DOHH2 (cell line): ENCODE measurements around the gene NOSIP.

ENCODE experiments used
- H3F3A ChIP-seq: fragments of 200-600 bp; sonication (generic), shearing (Covaris generic); 2 replicates; pipeline ENCODE4 v1.6.0; 2016; ENCODE audit warnings: antibody characterized with exemption, mild to moderate bottlenecking; ENCODE audit not compliant: control insufficient read depth, insufficient read depth
- H3K27ac ChIP-seq: fragments of 200-600 bp; sonication (generic); 2 replicates; pipeline ENCODE4 v1.5.1; 2014; ENCODE audit warnings: low read depth, mild to moderate bottlenecking, low read length, moderate library complexity
- H3K27me3 ChIP-seq: fragments of 200-600 bp; sonication (generic); 2 replicates; pipeline ENCODE4 v1.6.1; 2014; ENCODE audit warnings: mild to moderate bottlenecking, low read length, mixed read lengths; ENCODE audit not compliant: control insufficient read depth
- H3K36me3 ChIP-seq: fragments of 200-600 bp; sonication (generic); 2 replicates; pipeline ENCODE4 v1.6.1; 2014; ENCODE audit warnings: mild to moderate bottlenecking, low read length, moderate library complexity, mixed read lengths; ENCODE audit not compliant: control insufficient read depth
- H3K4me1 ChIP-seq: fragments of 200-600 bp; sonication (generic); 2 replicates; pipeline ENCODE4 v1.6.1; 2014; ENCODE audit warnings: mild to moderate bottlenecking, low read length, mixed read lengths; ENCODE audit not compliant: control insufficient read depth
- H3K4me2 ChIP-seq: fragments of 200-600 bp; sonication (generic); 2 replicates; pipeline ENCODE4 v1.6.0; 2014; ENCODE audit warnings: mild to moderate bottlenecking, low read length, moderate library complexity
- H3K4me3 ChIP-seq: fragments of 200-600 bp; sonication (generic); 2 replicates; pipeline ENCODE4 v1.5.1; 2014; ENCODE audit warnings: mild to moderate bottlenecking, low read length, mixed read lengths
- H3K79me2 ChIP-seq: fragments of 200-600 bp; sonication (generic); 2 replicates; pipeline ENCODE4 v1.6.1; 2014; ENCODE audit warnings: mild to moderate bottlenecking, low read length, mixed read lengths; ENCODE audit not compliant: control insufficient read depth
- H3K9me2 ChIP-seq: fragments of 200-600 bp; sonication (generic); replicated peaks from 2 replicates; pipeline ENCODE4 v1.6.1; 2014; ENCODE audit warnings: mild to moderate bottlenecking, low read length, mixed read lengths; ENCODE audit not compliant: control insufficient read depth
- H3K9me3 ChIP-seq: fragments of 200-600 bp; sonication (generic); 2 replicates; pipeline ENCODE4 v1.6.1; 2014; ENCODE audit warnings: antibody characterized with exemption, low read length, mixed read lengths; ENCODE audit not compliant: control insufficient read depth, insufficient read depth
- H4K20me1 ChIP-seq: fragments of 200-600 bp; sonication (generic); 2 replicates; pipeline ENCODE4 v1.6.0; 2014; ENCODE audit warnings: low read depth, mild to moderate bottlenecking, antibody characterized with exemption, low read length, moderate library complexity; ENCODE audit not compliant: control insufficient read depth, insufficient read depth
- CTCF ChIP-seq: fragments of 200-600 bp; sonication (generic); IDR thresholded peaks from one replicate; pipeline ENCODE4 v1.5.1; 2014; ENCODE audit warnings: antibody characterized with exemption, mild to moderate bottlenecking, low read depth, low read length; ENCODE audit not compliant: poor library complexity, severe bottlenecking
- EZH2phosphoT487 ChIP-seq: fragments of 200-600 bp; sonication (generic); IDR thresholded peaks from 2 replicates; pipeline ENCODE4 v1.6.1; 2017; ENCODE audit warnings: borderline replicate concordance, mild to moderate bottlenecking, antibody characterized with exemption, low read length, moderate library complexity, mixed read lengths

The NOSIP gene

GRCh38 chr19:49512970-49513745 lies 67.2 kb downstream of the NOSIP start:
- Histone ChIP-seq H3K9me3 (no peaks in the 10 kb centered on the region), H3K4me2 (peak overlapping the region; percentile 98), H3K4me1 (peaks cover 31% of the 10 kb centered on the region), H3K27ac (no peak overlapping the region), H3K27me3 (peaks cover 11% of the 10 kb centered on the region; the same call in 1 of the 2 replicates), H3K9me2 (no peaks in the 10 kb centered on the region), H3K36me3 (no peaks in the 10 kb centered on the region), H3F3A (peaks cover 10% of the 10 kb centered on the region), H4K20me1 (no peaks in the 10 kb centered on the region), H3K4me3 (peak overlapping the region; percentile 83), H3K79me2 (no peaks in the 10 kb centered on the region)
- no peak for TF ChIP-seq CTCF
- no peak for TF ChIP-seq EZH2phosphoT487

- Histone ChIP-seq H3K4me1 (peaks cover 16% of the 10 kb centered on the region), H3K9me3 (no peaks in the 10 kb centered on the region), H3F3A (peaks cover 10% of the 10 kb centered on the region), H3K36me3 (no peaks in the 10 kb centered on the region), H3K4me3 (no peak overlapping the region), H3K9me2 (no peaks in the 10 kb centered on the region), H3K79me2 (no peaks in the 10 kb centered on the region), H3K4me2 (no peak overlapping the region), H3K27ac (no peak overlapping the region), H4K20me1 (no peaks in the 10 kb centered on the region), H3K27me3 (peaks cover 6% of the 10 kb centered on the region; the same call in 1 of the 2 replicates)
- no peak for TF ChIP-seq EZH2phosphoT487
- TF ChIP-seq CTCF: no peak
Observed at GRCh38 chr19:49507803-49508494, 72.4 kb downstream of the NOSIP start.

- TF ChIP-seq CTCF: peak; percentile 90
- TF ChIP-seq EZH2phosphoT487: no peak
- H4K20me1 ChIP-seq: no peaks in the 10 kb centered on the region
- no peak overlapping the region for H3K4me3 ChIP-seq
- no peaks in the 10 kb centered on the region for H3K36me3 ChIP-seq
- no peaks in the 10 kb centered on the region for H3K9me3 ChIP-seq
- peaks cover 4% of the 10 kb centered on the region for H3K4me1 ChIP-seq
- H3F3A ChIP-seq: peaks cover 11% of the 10 kb centered on the region
- no peaks in the 10 kb centered on the region for H3K9me2 ChIP-seq
- no peak overlapping the region for H3K27ac ChIP-seq
- H3K4me2 ChIP-seq: no peak overlapping the region
- no peaks in the 10 kb centered on the region for H3K79me2 ChIP-seq
- H3K27me3 ChIP-seq: peaks cover 5% of the 10 kb centered on the region; the same call in 1 of the 2 replicates
Observed at GRCh38 chr19:49506575-49507105, 73.7 kb downstream of the NOSIP start.
